Activated effector memory CD4-positive, alpha-beta T cell treated with Interleukin-2 at 50 U/mL for 16 hours (primary cell): ENCODE results near the gene UNC5C.

Source experiments
- DNase-seq: peaks from one replicate; pipeline ENCODE4 v3.0.0-alpha.2; 2020

Gene UNC5C

GRCh38 chr4:95317085-95317793, 231.5 kb downstream of the UNC5C start:
- no peak for DNase-seq

GRCh38 chr4:95314573-95314972, 234.2 kb downstream of the UNC5C start:
- DNase-seq = no peak

GRCh38 chr4:95304898-95305297, 243.9 kb downstream of the UNC5C start:
- no peak for DNase-seq

- no peak for DNase-seq
Observed at GRCh38 chr4:95300304-95300703, 248.5 kb downstream of the UNC5C start.

- DNase-seq = no peak
Observed at GRCh38 chr4:95296052-95296451, 252.7 kb downstream of the UNC5C start.

GRCh38 chr4:95295157-95295556, 253.6 kb downstream of the UNC5C start:
- no peak for DNase-seq

GRCh38 chr4:95294321-95294720, 254.5 kb downstream of the UNC5C start:
- DNase-seq = no peak

GRCh38 chr4:95293014-95293413, 255.8 kb downstream of the UNC5C start:
- no peak for DNase-seq

GRCh38 chr4:95290702-95291101, 258.1 kb downstream of the UNC5C start:
- DNase-seq = no peak

GRCh38 chr4:95289028-95289634, 259.6 kb downstream of the UNC5C start:
- no peak for DNase-seq

GRCh38 chr4:95288552-95288951, 260.2 kb downstream of the UNC5C start:
- DNase-seq = no peak

GRCh38 chr4:95285797-95286196, 263.0 kb downstream of the UNC5C start:
- DNase-seq = no peak

- no peak for DNase-seq
Observed at GRCh38 chr4:95284655-95285054, 264.1 kb downstream of the UNC5C start.

GRCh38 chr4:95283320-95283719, 265.5 kb downstream of the UNC5C start:
- DNase-seq = no peak

- no peak for DNase-seq
Observed at GRCh38 chr4:95272797-95273196, 276.0 kb downstream of the UNC5C start.

- no peak for DNase-seq
Observed at GRCh38 chr4:95272036-95272435, 276.7 kb downstream of the UNC5C start.

GRCh38 chr4:95268819-95269565, 279.8 kb downstream of the UNC5C start:
- DNase-seq = no peak

GRCh38 chr4:95267081-95267480, 281.7 kb downstream of the UNC5C start:
- no peak for DNase-seq

GRCh38 chr4:95265814-95266740, 282.7 kb downstream of the UNC5C start:
- DNase-seq = no peak

GRCh38 chr4:95264843-95265242, 283.9 kb downstream of the UNC5C start:
- DNase-seq = no peak

GRCh38 chr4:95263960-95264359, 284.8 kb downstream of the UNC5C start:
- no peak for DNase-seq

- DNase-seq = no peak
Observed at GRCh38 chr4:95263391-95263790, 285.4 kb downstream of the UNC5C start.
